ENCODE data around the gene RARB. TPM values are rescaled to one million over a fixed set of nuclear protein-coding genes. Genes with fewer than 3 reads are reported as not detected.

Gene RARB
- polyA plus RNA-seq, 1 donor from 2014 or later = 0.21 TPM

DNA sequence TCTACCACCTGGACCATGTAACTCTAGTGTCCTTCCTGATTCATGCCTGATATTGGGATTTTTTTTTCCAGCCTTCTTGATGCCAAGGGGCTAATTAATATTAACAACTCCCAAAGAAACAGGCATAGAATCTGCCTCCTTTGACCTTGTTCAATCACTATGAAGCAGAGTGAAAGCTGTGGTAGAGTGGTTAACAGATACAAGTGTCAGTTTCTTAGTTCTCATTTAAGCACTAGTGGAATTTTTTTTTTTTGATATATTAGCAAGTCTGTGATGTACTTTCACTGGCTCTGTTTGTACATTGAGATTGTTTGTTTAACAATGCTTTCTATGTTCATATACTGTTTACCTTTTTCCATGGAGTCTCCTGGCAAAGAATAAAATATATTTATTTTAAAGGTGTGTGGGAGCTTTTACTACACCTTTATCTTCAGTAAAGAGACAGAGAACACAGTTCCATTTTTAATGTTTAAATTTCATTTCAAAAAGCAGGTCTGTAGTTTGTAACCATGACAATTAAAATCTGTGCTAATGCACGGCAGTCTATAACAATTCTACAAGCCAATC is 169.6 kb downstream of the RARB start:
- Mint-ChIP-seq H3K27ac (peak overlapping the region in 1 of 3 donors; percentile 74), H3K36me3 (peaks cover 1% of the 10 kb centered on the region), H3K4me3 (no peak overlapping the region), H3K27me3 (no peaks in the 10 kb centered on the region), H3K9me3 (no peaks in the 10 kb centered on the region), H3K4me1 (peaks cover 0 to 4% (median 0%) of the 10 kb centered on the region in 3 donors)

- Mint-ChIP-seq H3K27ac (peak overlapping the region in 2 of 3 donors; percentile 14 to 76), H3K4me1 (no peaks in the 10 kb centered on the region), H3K36me3 (peaks cover 8% of the 10 kb centered on the region), H3K27me3 (no peaks in the 10 kb centered on the region), H3K4me3 (no peak overlapping the region), H3K9me3 (no peaks in the 10 kb centered on the region)
Observed at GRCh38 chr3:25603703-25604102, 175.6 kb downstream of the RARB start.

GRCh38 chr3:25604107-25604805 is 176.2 kb downstream of the RARB start:
- H3K9me3 Mint-ChIP-seq = no peaks in the 10 kb centered on the region
- peak overlapping the region in 1 of 3 donors; percentile 14 for H3K27ac Mint-ChIP-seq
- no peaks in the 10 kb centered on the region for H3K4me1 Mint-ChIP-seq
- H3K36me3 Mint-ChIP-seq = peaks cover 8% of the 10 kb centered on the region
- H3K4me3 Mint-ChIP-seq = no peak overlapping the region
- no peaks in the 10 kb centered on the region for H3K27me3 Mint-ChIP-seq

GRCh38 chr3:25610167-25610566 is 182.1 kb downstream of the RARB start:
- peaks cover 7% of the 10 kb centered on the region for H3K36me3 Mint-ChIP-seq
- no peak overlapping the region for H3K4me3 Mint-ChIP-seq
- peak overlapping the region in 1 of 3 donors; percentile 48 for H3K27ac Mint-ChIP-seq

DNA sequence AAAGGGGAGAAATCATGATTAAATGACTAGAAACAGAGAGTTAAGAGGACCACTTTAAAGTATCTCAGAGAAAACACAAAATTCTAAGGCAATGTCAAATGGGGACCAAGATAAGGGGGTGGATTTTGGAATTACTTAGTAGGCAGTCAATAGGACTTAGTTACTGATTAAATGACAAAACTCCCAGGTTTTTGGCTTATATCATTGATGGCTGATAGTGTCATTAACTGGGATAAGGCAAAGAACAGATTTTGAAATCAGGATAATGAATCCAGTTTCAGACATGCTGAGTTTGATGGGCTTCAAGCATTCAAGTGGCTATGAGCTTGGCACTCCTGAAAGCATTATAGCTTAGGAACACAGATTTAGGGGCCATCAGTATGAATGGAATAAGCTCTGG is 182.7 kb downstream of the RARB start:
- H3K27ac Mint-ChIP-seq = peak overlapping the region in 1 of 3 donors; percentile 3
- H3K4me1 Mint-ChIP-seq = no peaks in the 10 kb centered on the region
- no peaks in the 10 kb centered on the region for H3K9me3 Mint-ChIP-seq
- peaks cover 7% of the 10 kb centered on the region for H3K36me3 Mint-ChIP-seq
- no peak overlapping the region for H3K4me3 Mint-ChIP-seq
- H3K27me3 Mint-ChIP-seq = no peaks in the 10 kb centered on the region

More at GRCh38 chr3:25610167-25610566, 182.1 kb downstream of the RARB start:
- Mint-ChIP-seq H3K4me1 (no peaks in the 10 kb centered on the region), H3K27me3 (no peaks in the 10 kb centered on the region), H3K9me3 (no peaks in the 10 kb centered on the region)

GRCh38 chr3:25611193-25611592 is 183.1 kb downstream of the RARB start:
- Mint-ChIP-seq H3K9me3 (no peaks in the 10 kb centered on the region), H3K27me3 (no peaks in the 10 kb centered on the region), H3K36me3 (peaks cover 7% of the 10 kb centered on the region), H3K4me3 (no peak overlapping the region), H3K27ac (peak overlapping the region in 1 of 3 donors; percentile 3), H3K4me1 (no peaks in the 10 kb centered on the region)

- H3K4me3 Mint-ChIP-seq = no peak overlapping the region
- no peaks in the 10 kb centered on the region for H3K27me3 Mint-ChIP-seq
- no peaks in the 10 kb centered on the region for H3K9me3 Mint-ChIP-seq
- no peak overlapping the region for H3K27ac Mint-ChIP-seq
- H3K4me1 Mint-ChIP-seq = no peaks in the 10 kb centered on the region
- peaks cover 6% of the 10 kb centered on the region for H3K36me3 Mint-ChIP-seq
Observed at GRCh38 chr3:25618028-25618427, 190.0 kb downstream of the RARB start.

DNA sequence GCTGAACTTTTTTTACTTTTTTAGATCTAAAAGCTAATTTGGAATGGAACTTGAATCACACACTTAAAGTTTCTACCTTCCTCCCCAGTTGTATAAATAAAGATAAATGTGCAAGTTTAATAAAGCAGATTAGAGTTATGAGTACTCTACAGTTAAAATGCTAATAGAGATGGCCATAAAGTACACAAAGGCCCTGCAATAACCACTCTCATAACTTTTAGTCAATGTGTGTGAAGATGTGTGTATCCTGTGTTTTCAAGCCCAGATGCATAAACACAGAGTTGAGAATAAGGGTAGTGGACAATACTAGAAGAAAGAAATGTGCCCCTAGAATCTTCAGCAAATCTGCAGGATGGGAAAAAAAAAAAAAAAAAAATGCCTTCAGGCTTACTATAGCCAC is 191.3 kb downstream of the RARB start:
- Mint-ChIP-seq H3K9me3 (no peaks in the 10 kb centered on the region), H3K27ac (no peak overlapping the region), H3K36me3 (peaks cover 9% of the 10 kb centered on the region), H3K4me1 (no peaks in the 10 kb centered on the region), H3K27me3 (no peaks in the 10 kb centered on the region), H3K4me3 (no peak overlapping the region)

GRCh38 chr3:25620493-25620892 is 192.4 kb downstream of the RARB start:
- Mint-ChIP-seq H3K9me3 (no peaks in the 10 kb centered on the region), H3K27me3 (no peaks in the 10 kb centered on the region), H3K4me3 (no peak overlapping the region), H3K36me3 (peaks cover 9% of the 10 kb centered on the region), H3K4me1 (no peaks in the 10 kb centered on the region), H3K27ac (no peak overlapping the region)

DNA sequence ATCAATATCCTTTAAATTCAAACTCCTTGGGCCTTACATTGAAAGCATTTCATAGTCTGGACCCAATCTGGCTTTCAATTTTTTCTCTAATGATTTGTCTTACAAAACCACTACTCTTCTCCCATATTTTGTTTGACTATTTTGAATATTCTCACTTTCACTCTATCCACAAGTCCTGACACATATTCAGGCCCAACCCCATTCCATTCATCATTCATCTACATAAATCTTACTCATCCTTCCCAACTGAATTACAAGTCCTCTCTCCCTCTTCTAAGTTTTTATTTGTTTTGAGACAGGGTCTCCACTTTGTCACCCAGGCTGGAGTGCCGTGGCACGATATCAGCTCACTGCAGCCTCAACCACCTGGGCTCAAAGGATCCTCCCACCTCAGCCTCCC is 193.0 kb downstream of the RARB start:
- H3K27me3 Mint-ChIP-seq = no peaks in the 10 kb centered on the region
- no peaks in the 10 kb centered on the region for H3K9me3 Mint-ChIP-seq
- H3K4me3 Mint-ChIP-seq = no peak overlapping the region
- peaks cover 9% of the 10 kb centered on the region for H3K36me3 Mint-ChIP-seq
- H3K27ac Mint-ChIP-seq = no peak overlapping the region
- H3K4me1 Mint-ChIP-seq = no peaks in the 10 kb centered on the region

GRCh38 chr3:25631989-25632388 is 203.9 kb downstream of the RARB start:
- H3K27me3 Mint-ChIP-seq = no peaks in the 10 kb centered on the region
- H3K27ac Mint-ChIP-seq = no peak overlapping the region

DNA sequence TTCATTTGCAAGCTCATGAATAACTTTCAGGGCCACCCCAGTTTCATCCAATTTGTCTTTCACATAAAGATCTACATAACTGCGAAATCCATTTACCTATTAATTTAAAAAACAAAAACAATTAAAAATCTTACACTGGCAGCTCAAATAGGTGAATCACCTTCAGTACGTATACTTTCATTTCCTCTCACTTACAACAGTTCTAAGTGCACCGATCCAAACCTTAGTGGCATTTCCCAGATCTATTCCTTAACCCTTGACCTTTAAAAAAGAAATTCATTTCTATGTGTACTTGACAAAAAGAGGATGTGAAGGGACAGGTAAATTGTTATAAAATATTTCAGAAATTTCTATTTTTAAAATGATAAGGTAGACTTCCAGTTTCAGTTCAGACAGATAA is 205.9 kb downstream of the RARB start:
- Mint-ChIP-seq H3K4me3 (no peak overlapping the region), H3K27ac (no peak overlapping the region), H3K36me3 (peaks cover 3% of the 10 kb centered on the region), H3K27me3 (no peaks in the 10 kb centered on the region), H3K4me1 (peaks cover 0 to 2% (median 2%) of the 10 kb centered on the region in 3 donors), H3K9me3 (no peaks in the 10 kb centered on the region)

More at GRCh38 chr3:25631989-25632388, 203.9 kb downstream of the RARB start:
- Mint-ChIP-seq H3K4me3 (no peak overlapping the region), H3K4me1 (peaks cover 0 to 2% (median 2%) of the 10 kb centered on the region in 3 donors), H3K36me3 (peaks cover 7% of the 10 kb centered on the region), H3K9me3 (no peaks in the 10 kb centered on the region)

DNA sequence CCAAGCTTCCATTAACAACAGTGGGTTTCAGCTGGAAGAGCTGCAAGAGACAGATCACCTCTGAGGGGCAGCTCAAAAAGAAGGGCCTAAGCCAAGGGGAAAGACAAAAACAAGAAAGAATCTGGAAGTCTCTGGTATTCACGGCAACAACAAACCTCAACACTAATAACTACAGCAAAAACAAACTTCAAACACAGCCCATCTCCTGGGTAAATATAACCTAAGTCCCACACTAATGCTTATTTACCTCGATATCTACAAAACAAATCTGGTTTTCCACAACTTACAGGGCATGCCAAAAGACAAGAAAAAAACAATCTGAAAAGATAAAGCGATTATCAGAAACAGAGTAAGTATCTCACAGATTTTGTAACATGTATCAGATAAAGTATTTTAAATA is 207.0 kb downstream of the RARB start:
- H3K4me3 Mint-ChIP-seq = no peak overlapping the region
- no peak overlapping the region for H3K27ac Mint-ChIP-seq
- H3K9me3 Mint-ChIP-seq = no peaks in the 10 kb centered on the region
- H3K4me1 Mint-ChIP-seq = peaks cover 0 to 2% (median 2%) of the 10 kb centered on the region in 3 donors
- no peaks in the 10 kb centered on the region for H3K27me3 Mint-ChIP-seq
- H3K36me3 Mint-ChIP-seq = peaks cover 3% of the 10 kb centered on the region

All from IgD-negative memory B cell (primary cell).